K562 (cell line): ENCODE data around the gene ZNF791. TPM values are rescaled to one million over a fixed set of nuclear protein-coding genes. Genes with fewer than 3 reads are reported as not detected.

ENCODE experiments used
- CTCF ChIP-seq, 3 experiments: IDR thresholded peaks in 2 of 3; conservative IDR thresholded peaks in 1 of 3; 2 replicates each; pipeline ENCODE4 v1.5.1; 2011 to 2012; ENCODE audit warnings: low read length in 3 of 3, mild to moderate bottlenecking in 3 of 3, control low read depth in 2 of 3, improper control_type of control experiment in 1 of 3, inconsistent platforms in 1 of 3, low read depth in 1 of 3, mixed read lengths in 1 of 3, moderate library complexity in 1 of 3; ENCODE audit not compliant: insufficient read depth in 2 of 3
- CXXC5 ChIP-seq: fragments of 250-450 bp; sonication (Bioruptor Pico); IDR thresholded peaks from 2 replicates; pipeline ENCODE4 v1.8.0; 2022; ENCODE audit warnings: inconsistent platforms, mild to moderate bottlenecking, moderate library complexity
- ETV1 ChIP-seq: fragments of 450-650 bp; conservative IDR thresholded peaks from 2 replicates; pipeline ENCODE4 v1.6.1; 2016; ENCODE audit warnings: missing genetic modification characterization, control low read depth, low read depth, missing compliant biosample characterization
- GTF2A2 ChIP-seq: IDR thresholded peaks from 2 replicates; pipeline ENCODE4 v1.6.1; 2016; ENCODE audit warnings: mild to moderate bottlenecking, missing genetic modification characterization, missing compliant biosample characterization
- HOMEZ ChIP-seq: fragments of 250-450 bp; sonication (Bioruptor Pico); IDR thresholded peaks from 2 replicates; pipeline ENCODE4 v1.4.0; 2020; ENCODE audit warnings: mild to moderate bottlenecking, moderate library complexity
- RB1 ChIP-seq: fragments of 450-650 bp; IDR thresholded peaks from 2 replicates; pipeline ENCODE4 v1.6.1; 2017; ENCODE audit warnings: low read depth, mild to moderate bottlenecking
- SMAD1 ChIP-seq: fragments of 150-350 bp; IDR thresholded peaks from 2 replicates; pipeline ENCODE4 v1.6.1; 2014; ENCODE audit warnings: low read length, low read depth; ENCODE audit not compliant: partially characterized antibody
- STAT5B ChIP-seq: fragments of 250-450 bp; sonication (Bioruptor Pico); IDR thresholded peaks from 2 replicates; pipeline ENCODE4 v1.8.0; 2021; ENCODE audit warnings: mild to moderate bottlenecking, inconsistent platforms
- STAT6 ChIP-seq: sonication (generic); formaldehyde crosslinking; IDR thresholded peaks from 2 replicates; pipeline ENCODE4 v1.8.1; 2023; ENCODE audit warnings: mild to moderate bottlenecking, missing genetic modification reagents
- TAF1 ChIP-seq: IDR thresholded peaks from 2 replicates; pipeline ENCODE4 v1.6.1; 2011; ENCODE audit warnings: mild to moderate bottlenecking, low read length, moderate library complexity; ENCODE audit not compliant: insufficient read depth, control insufficient read depth, severe bottlenecking; ENCODE audit errors: extremely low read depth
- TAF15 ChIP-seq: fragments of 200-400 bp; formaldehyde crosslinking; IDR thresholded peaks from 2 replicates; pipeline ENCODE4 v1.6.1; 2017; ENCODE audit warnings: mild to moderate bottlenecking, low read depth, low read length, moderate library complexity
- TBP ChIP-seq: optimal IDR thresholded peaks from 2 replicates; pipeline ENCODE3; 2011; ENCODE audit warnings: low read depth, low read length, improper control_type of control experiment
- ZNF695 ChIP-seq: fragments of 450-650 bp; formaldehyde crosslinking; IDR thresholded peaks from 2 replicates; pipeline ENCODE4 v1.4.0; 2020; ENCODE audit warnings: mild to moderate bottlenecking, moderate library complexity
- polyA plus RNA-seq, 8 experiments: library from polyadenylated mRNA; depleted of rRNA in 4 of 8; stranded (reverse) in 5 of 8; unstranded in 3 of 8; fragments of >200 nt; fragmentation: Nextera tagmentation in 2 of 8; fragmentation: Illumina TruSeq in 1 of 8; extraction: Ambion mirVana in 2 of 8; extraction: Trizol in 1 of 8; gene quantifications; 2 replicates each; pipeline versions ENCODE4 v1.2.1 to v1.2.3, GENCODE V29; 2011 to 2014; ENCODE audit warnings: inconsistent platforms in 1 of 8, missing spikeins in 1 of 8
- total RNA-seq, 7 experiments: library from RNA; depleted of rRNA in 6 of 7; stranded (reverse); fragments of >200 nt in 6 of 7; fragmentation: Illumina TruSeq in 2 of 7; extraction: Trizol in 2 of 7; gene quantifications; 2 replicates each; pipeline versions ENCODE4 v1.2.1 to v1.2.3, GENCODE V29; 2011 to 2021; ENCODE audit warnings: low replicate concordance in 1 of 7

The ZNF791 gene
- total and polyA plus RNA-seq, 9 of the 15 experiments (the other 6 are each of a cell fraction or from before 2014, with no cell fraction given), result 7.8 to 22.7 (median 13.1) TPM

- TF ChIP-seq STAT6 (CRISPR knock-in tag) (no peak), HOMEZ (CRISPR knock-in tag) (no peak), TBP (no peak), TAF15 (no peak), GTF2A2 (tag) (no peak), SMAD1 (no peak), ETV1 (tag) (no peak), CTCF (IDR thresholded peaks at IDR 0.05 in 2 of 3, conservative IDR thresholded peaks at IDR 0.05 in 1 of 3; ENCODE audit: insufficient read depth in 2 of 3, low read depth in 1 of 3, low read length in 3 of 3) (peak; percentile 43 to 56 (median 54)), TAF1 (no peak), RB1 (peak; percentile 35; the same call in 1 of the 2 replicates), CXXC5 (CRISPR knock-in tag) (peak; percentile 15; the same call in 1 of the 2 replicates), STAT5B (no peak), ZNF695 (CRISPR knock-in tag) (no peak)
Observed at GRCh38 chr19:12648088-12648487, 37.4 kb downstream of the ZNF791 start (continued).
